Activated CD8-positive, alpha-beta memory T cell treated with anti-CD3 and anti-CD28 coated beads, Interleukin-2, amount 10 ng/mL, durations not matched to agents 7 days and 5 days (primary cell): ENCODE measurements around the gene USP15. TPM values are rescaled to one million over a fixed set of nuclear protein-coding genes. Genes with fewer than 3 reads are reported as not detected.

ENCODE experiments used
- ATAC-seq: fragments of 150-1000 bp; cut with Tn5 transposase; one replicate; pipeline ENCODE4 v1.10.0; 2021; ENCODE audit warnings: moderate library complexity
- CTCF ChIA-PET: fragments of 350-600 bp; sonication (Branson Sonifier 250); formaldehyde crosslinking; loops from one replicate; lab custom pipeline; 2021; ENCODE audit warnings: antibody characterized with exemption; lab: Charles Lee
- DNase-seq: peaks from one replicate; pipeline ENCODE4 v3.0.0-alpha.2; 2020
- H3K27ac Mint-ChIP-seq: one replicate; pipeline ENCODE4 v1.8.0; 2021; ENCODE audit warnings: mild to moderate bottlenecking, mixed read lengths
- H3K27me3 Mint-ChIP-seq: one replicate; pipeline ENCODE4 v1.8.0; 2021; ENCODE audit warnings: mixed read lengths
- H3K36me3 Mint-ChIP-seq: one replicate; pipeline ENCODE4 v1.8.0; 2021; ENCODE audit warnings: mild to moderate bottlenecking, mixed read lengths
- H3K4me1 Mint-ChIP-seq: one replicate; pipeline ENCODE4 v1.8.0; 2021; ENCODE audit warnings: mixed read lengths
- H3K4me3 Mint-ChIP-seq: one replicate; pipeline ENCODE4 v1.8.0; 2021; ENCODE audit warnings: mild to moderate bottlenecking, moderate library complexity, mixed read lengths
- H3K9me3 Mint-ChIP-seq: one replicate; pipeline ENCODE4 v1.8.0; 2022; ENCODE audit warnings: low read depth, mixed read lengths
- total RNA-seq, 2 experiments: library from RNA; stranded (reverse); gene quantifications; one replicate each; pipeline ENCODE4 v1.2.3, GENCODE V29; 2021

The USP15 gene
- 100 to 1,000 TPM; 126 to 161 TPM for total RNA-seq

GRCh38 chr12:62259993-62260732, at the start of gene USP15:
Gene USP15 (plus strand): TSS chr12:62260404. CDS start chr12:62260415, 11 bp downstream.
- Mint-ChIP-seq H3K36me3 (peaks cover 32% of the 10 kb centered on the region), H3K4me1 (peaks cover 44% of the 10 kb centered on the region), H3K4me3 (peak within 1 kb of the TSS; percentile 91), H3K27me3 (no peaks in the 10 kb centered on the region), H3K27ac (peak within 1 kb of the TSS; percentile 96), H3K9me3 (no peaks in the 10 kb centered on the region)
- CTCF ChIA-PET = interaction anchor here (1.1 to 1.4 kb wide), 3 partner anchors 9 to 207 kb away, joined by 3 to 11 read pairs (median 6); partner anchors contain the start of gene MON2
- peak; percentile 97 for DNase-seq
- ATAC-seq = peak; percentile 80

- CTCF ChIA-PET = interaction anchor here (0.6 to 2.6 kb wide), 11 partner anchors 11 to 598 kb away, joined by 3 to 16 read pairs (median 3); a partner anchor contains a TSS
- ATAC-seq (peak; percentile 49), DNase-seq (peak; percentile 50)
- Mint-ChIP-seq H3K9me3 (no peaks in the 10 kb centered on the region), H3K4me3 (no peak overlapping the region), H3K36me3 (no peaks in the 10 kb centered on the region), H3K27me3 (peaks cover 19% of the 10 kb centered on the region), H3K27ac (no peak overlapping the region), H3K4me1 (peaks cover 7% of the 10 kb centered on the region)
These were observed 49.8 kb upstream of the USP15 start for GRCh38 chr12:62210422-62210821.

- CTCF ChIA-PET = interaction anchor here (0.7 to 2.6 kb wide), 4 partner anchors 10 to 597 kb away, joined by 3 to 16 read pairs (median 6); a partner anchor contains a TSS
- no peak for DNase-seq
- Mint-ChIP-seq H3K36me3 (no peaks in the 10 kb centered on the region), H3K4me1 (peaks cover 7% of the 10 kb centered on the region), H3K9me3 (no peaks in the 10 kb centered on the region), H3K27ac (no peak overlapping the region), H3K4me3 (no peak overlapping the region), H3K27me3 (peaks cover 19% of the 10 kb centered on the region)
- ATAC-seq = no peak
These were observed 48.7 kb upstream of the USP15 start for GRCh38 chr12:62211510-62211909.

DNA sequence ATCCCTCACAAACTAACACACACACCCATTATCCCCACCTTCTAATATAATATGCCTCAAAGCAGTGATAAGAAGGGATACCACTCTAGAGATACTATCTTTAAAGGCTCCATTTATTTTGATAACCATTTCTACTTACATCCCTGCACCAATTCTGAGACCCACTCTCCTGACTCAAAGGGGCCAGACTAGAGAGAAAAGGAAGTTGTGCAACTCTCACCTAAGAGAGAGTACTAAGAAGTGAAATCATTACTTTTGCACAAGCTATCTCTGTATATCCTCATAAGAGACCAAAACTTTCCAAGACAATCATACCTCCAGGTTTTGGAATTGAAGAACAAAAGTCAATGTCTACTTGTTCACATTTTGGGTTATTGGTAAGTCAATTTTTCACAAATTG, 45.4 kb upstream of the USP15 start:
- peaks cover 15% of the 10 kb centered on the region for H3K27me3 Mint-ChIP-seq
- CTCF ChIA-PET = interaction anchor here (0.7 kb wide), 1 partner anchor 62 kb away, joined by 3 read pairs; no protein-coding TSS in a partner anchor
- H3K9me3 Mint-ChIP-seq = no peaks in the 10 kb centered on the region
- H3K4me1 Mint-ChIP-seq = peaks cover 7% of the 10 kb centered on the region
- H3K4me3 Mint-ChIP-seq = no peak overlapping the region
- H3K36me3 Mint-ChIP-seq = no peaks in the 10 kb centered on the region
- ATAC-seq = no peak
- no peak overlapping the region for H3K27ac Mint-ChIP-seq
- no peak for DNase-seq

DNA sequence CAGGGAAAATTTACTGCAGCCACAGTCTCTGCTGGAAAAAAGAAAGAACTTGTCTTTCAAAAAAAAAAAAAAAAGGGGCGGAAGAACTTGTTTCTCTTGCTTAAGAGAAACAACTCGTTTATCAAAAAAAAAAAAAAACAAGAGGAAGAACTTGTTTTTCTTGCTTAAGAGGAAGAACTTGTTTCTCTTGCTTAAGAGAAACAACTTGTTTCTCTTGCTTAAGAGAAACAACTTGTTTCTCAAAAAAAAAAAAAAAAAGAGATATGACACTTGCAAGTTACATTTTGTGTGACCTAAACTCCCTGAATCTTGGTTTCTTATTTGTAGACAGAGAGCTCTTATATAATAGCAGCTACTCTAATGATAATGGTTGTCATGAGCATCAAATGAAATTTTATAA, 44.7 kb upstream of the USP15 start:
- peaks cover 11% of the 10 kb centered on the region for H3K27me3 Mint-ChIP-seq
- no peaks in the 10 kb centered on the region for H3K36me3 Mint-ChIP-seq
- ATAC-seq = no peak
- no peak overlapping the region for H3K27ac Mint-ChIP-seq
- peaks cover 4% of the 10 kb centered on the region for H3K4me1 Mint-ChIP-seq
- no peak overlapping the region for H3K4me3 Mint-ChIP-seq
- H3K9me3 Mint-ChIP-seq = no peaks in the 10 kb centered on the region
- CTCF ChIA-PET = interaction anchor here (0.7 kb wide), 1 partner anchor 61 kb away, joined by 3 read pairs; no protein-coding TSS in a partner anchor
- DNase-seq = no peak

- DNase-seq = no peak
- peaks cover 6% of the 10 kb centered on the region for H3K27me3 Mint-ChIP-seq
- no peaks in the 10 kb centered on the region for H3K9me3 Mint-ChIP-seq
These were observed 42.6 kb upstream of the USP15 start for GRCh38 chr12:62217466-62218194.

DNA sequence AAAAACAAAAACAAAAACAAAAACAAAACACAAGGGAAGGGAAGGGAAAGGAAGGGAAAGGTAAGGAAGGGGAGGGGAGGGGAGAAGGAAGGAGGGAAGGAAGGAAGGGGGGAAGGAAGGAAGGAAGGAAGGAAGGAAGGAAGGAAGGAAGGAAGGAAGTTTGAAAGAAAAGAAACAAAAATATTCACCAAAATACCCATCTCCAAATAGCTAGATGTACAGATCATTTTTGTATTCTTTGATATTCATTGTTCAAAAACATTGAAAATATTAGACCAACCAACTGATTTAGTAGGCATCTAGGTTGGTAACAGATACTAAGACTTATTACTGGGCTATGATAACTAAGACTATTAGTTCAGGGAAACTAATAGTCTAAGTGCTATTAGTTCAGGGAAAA, 39.1 kb upstream of the USP15 start:
- no peaks in the 10 kb centered on the region for H3K4me1 Mint-ChIP-seq
- no peak overlapping the region for H3K27ac Mint-ChIP-seq
- peaks cover 2% of the 10 kb centered on the region for H3K27me3 Mint-ChIP-seq
- no peak overlapping the region for H3K4me3 Mint-ChIP-seq
- H3K9me3 Mint-ChIP-seq = no peaks in the 10 kb centered on the region
- H3K36me3 Mint-ChIP-seq = no peaks in the 10 kb centered on the region
- no peak for ATAC-seq
- CTCF ChIA-PET = interaction anchor here (0.6 kb wide), 1 partner anchor 10 kb away, joined by 3 read pairs; no protein-coding TSS in a partner anchor
- no peak for DNase-seq

More at GRCh38 chr12:62217466-62218194, 42.6 kb upstream of the USP15 start:
- CTCF ChIA-PET = no interaction called here
- no peak overlapping the region for H3K27ac Mint-ChIP-seq
- no peaks in the 10 kb centered on the region for H3K36me3 Mint-ChIP-seq
- H3K4me3 Mint-ChIP-seq = no peak overlapping the region
- ATAC-seq = no peak
- H3K4me1 Mint-ChIP-seq = peaks cover 3% of the 10 kb centered on the region

- ATAC-seq (no peak), DNase-seq (no peak)
- H3K4me1 Mint-ChIP-seq = no peaks in the 10 kb centered on the region
- no peak overlapping the region for H3K27ac Mint-ChIP-seq
- peaks cover 3% of the 10 kb centered on the region for H3K27me3 Mint-ChIP-seq
- no peaks in the 10 kb centered on the region for H3K36me3 Mint-ChIP-seq
- no peak overlapping the region for H3K4me3 Mint-ChIP-seq
- H3K9me3 Mint-ChIP-seq = no peaks in the 10 kb centered on the region
- CTCF ChIA-PET = no interaction called here
These were observed 35.6 kb upstream of the USP15 start for GRCh38 chr12:62224601-62225000.

DNA sequence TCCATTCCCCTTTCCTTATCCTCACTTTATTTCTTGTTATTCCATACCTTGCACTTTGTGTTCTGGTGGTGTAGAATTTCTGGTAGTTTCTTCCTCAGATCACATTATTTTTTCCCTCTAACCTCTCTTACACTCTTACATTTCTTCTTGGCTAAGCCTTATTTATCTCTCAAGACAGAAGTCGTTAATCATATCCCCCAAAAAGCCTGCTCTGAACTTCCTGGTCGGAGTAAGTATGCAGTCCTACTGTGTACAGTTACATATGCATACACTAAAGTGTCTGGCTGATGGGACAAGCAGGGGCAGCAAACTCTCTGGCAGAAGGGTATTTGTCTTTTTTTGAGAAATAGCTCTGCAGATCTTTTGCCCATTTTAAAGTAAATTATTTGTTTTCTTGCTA, 33.1 kb upstream of the USP15 start:
- CTCF ChIA-PET = no interaction called here
- H3K27me3 Mint-ChIP-seq = peaks cover 5% of the 10 kb centered on the region

DNA sequence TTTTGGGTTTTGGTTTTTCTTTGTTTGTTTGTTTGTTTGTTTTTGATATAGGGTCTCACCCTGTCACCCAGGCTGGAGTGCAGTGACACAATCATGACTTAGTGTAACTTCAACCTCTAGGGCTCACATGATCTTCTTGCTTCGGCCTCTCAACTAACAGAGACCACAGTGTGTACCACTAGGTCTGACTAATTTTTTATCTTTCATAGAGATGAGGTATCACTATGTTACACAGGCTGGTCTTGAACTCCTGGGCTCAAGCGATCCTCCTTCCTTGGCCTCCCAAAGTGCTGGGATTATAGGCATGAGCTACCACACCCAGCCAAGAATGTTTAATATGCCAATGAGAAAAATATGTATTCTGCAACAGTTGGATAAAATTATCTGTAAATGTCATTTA, 29.6 kb upstream of the USP15 start:
- CTCF ChIA-PET = no interaction called here
- DNase-seq (no peak), ATAC-seq (no peak)
- H3K27ac Mint-ChIP-seq = no peak overlapping the region
- no peaks in the 10 kb centered on the region for H3K9me3 Mint-ChIP-seq
- no peaks in the 10 kb centered on the region for H3K4me1 Mint-ChIP-seq
- H3K36me3 Mint-ChIP-seq = no peaks in the 10 kb centered on the region
- H3K4me3 Mint-ChIP-seq = no peak overlapping the region
- H3K27me3 Mint-ChIP-seq = peaks cover 7% of the 10 kb centered on the region

More for the DNA sequence above, 33.1 kb upstream of the USP15 start:
- no peak for DNase-seq
- H3K36me3 Mint-ChIP-seq = no peaks in the 10 kb centered on the region
- no peak overlapping the region for H3K27ac Mint-ChIP-seq
- H3K4me3 Mint-ChIP-seq = no peak overlapping the region
- no peak for ATAC-seq
- H3K4me1 Mint-ChIP-seq = no peaks in the 10 kb centered on the region
- H3K9me3 Mint-ChIP-seq = no peaks in the 10 kb centered on the region

GRCh38 chr12:62232143-62232729, 28.0 kb upstream of the USP15 start:
- H3K27me3 Mint-ChIP-seq = peaks cover 5% of the 10 kb centered on the region
- H3K4me1 Mint-ChIP-seq = no peaks in the 10 kb centered on the region
- DNase-seq = no peak
- no peak overlapping the region for H3K27ac Mint-ChIP-seq
- no peak for ATAC-seq
- no peaks in the 10 kb centered on the region for H3K36me3 Mint-ChIP-seq
- H3K9me3 Mint-ChIP-seq = no peaks in the 10 kb centered on the region
- CTCF ChIA-PET = interaction anchor here (1.4 kb wide), 1 partner anchor 22 kb away, joined by 3 read pairs; no protein-coding TSS in a partner anchor
- H3K4me3 Mint-ChIP-seq = no peak overlapping the region

DNA sequence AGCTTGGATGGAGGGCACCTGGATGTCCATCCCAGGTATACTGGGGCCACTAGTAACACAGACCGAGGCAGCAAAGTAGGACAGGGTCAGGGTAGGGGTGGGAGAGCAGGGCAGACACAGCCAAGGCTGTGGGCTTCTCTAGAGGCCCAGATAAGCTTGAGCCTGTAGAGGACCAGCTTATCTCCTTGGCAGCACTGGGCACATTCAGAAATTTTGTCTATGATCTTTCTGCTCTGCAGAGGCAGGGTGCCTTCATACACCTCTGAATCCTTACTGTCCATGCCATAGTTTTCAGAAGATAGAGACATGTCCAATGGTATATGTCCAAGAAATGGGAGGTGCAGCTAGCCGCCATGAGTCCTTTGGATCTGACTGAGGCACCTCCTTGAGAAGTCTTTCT, 26.4 kb upstream of the USP15 start:
- Mint-ChIP-seq H3K36me3 (no peaks in the 10 kb centered on the region), H3K27me3 (peaks cover 15% of the 10 kb centered on the region), H3K27ac (no peak overlapping the region), H3K4me3 (no peak overlapping the region), H3K4me1 (no peaks in the 10 kb centered on the region), H3K9me3 (no peaks in the 10 kb centered on the region)
- DNase-seq (no peak), ATAC-seq (no peak)
- CTCF ChIA-PET = no interaction called here

- Mint-ChIP-seq H3K27me3 (peaks cover 13% of the 10 kb centered on the region), H3K27ac (no peak overlapping the region)
- CTCF ChIA-PET = no interaction called here
These were observed 20.6 kb upstream of the USP15 start for GRCh38 chr12:62239571-62239970.

More at GRCh38 chr12:62239571-62239970, 20.6 kb upstream of the USP15 start:
- ATAC-seq = no peak
- Mint-ChIP-seq H3K36me3 (no peaks in the 10 kb centered on the region), H3K4me3 (no peak overlapping the region), H3K4me1 (no peaks in the 10 kb centered on the region), H3K9me3 (no peaks in the 10 kb centered on the region)
- DNase-seq = no peak
